ENCODE data around the gene LILRB2. TPM values are rescaled to one million over a fixed set of nuclear protein-coding genes. Genes with fewer than 3 reads are reported as not detected.
"Not testable (repeated sequence)": the region's sequence is repeated elsewhere in the genome, so short reads cannot be mapped to it uniquely, and the experiment has no call there.

The LILRB2 gene
- total RNA-seq, 4 donors from 2014 or later, result 0.93 to 5.0 (median 1.9) TPM

DNA sequence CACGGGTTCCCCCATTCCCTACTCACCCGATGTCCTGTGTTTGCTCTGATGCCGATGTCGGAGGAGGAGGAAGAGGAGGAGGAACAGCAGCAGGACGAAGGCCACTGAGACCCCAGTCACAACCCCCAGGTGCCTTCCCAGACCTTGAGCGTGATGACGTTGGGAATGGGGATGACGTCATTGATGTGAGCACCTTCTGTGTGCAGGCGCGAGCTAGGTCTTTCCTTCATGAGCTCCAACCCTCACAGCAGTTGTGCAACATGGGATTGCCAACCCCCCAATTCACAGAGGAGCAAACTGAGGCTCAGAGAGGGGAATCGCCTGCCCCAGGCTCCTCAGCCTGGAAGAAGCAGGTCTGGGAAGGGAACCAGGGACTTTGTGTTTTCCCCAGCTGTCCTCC lies 28.1 kb downstream of the LILRB2 start:
- no peak overlapping the region for H3K4me3 ChIP-seq

DNA sequence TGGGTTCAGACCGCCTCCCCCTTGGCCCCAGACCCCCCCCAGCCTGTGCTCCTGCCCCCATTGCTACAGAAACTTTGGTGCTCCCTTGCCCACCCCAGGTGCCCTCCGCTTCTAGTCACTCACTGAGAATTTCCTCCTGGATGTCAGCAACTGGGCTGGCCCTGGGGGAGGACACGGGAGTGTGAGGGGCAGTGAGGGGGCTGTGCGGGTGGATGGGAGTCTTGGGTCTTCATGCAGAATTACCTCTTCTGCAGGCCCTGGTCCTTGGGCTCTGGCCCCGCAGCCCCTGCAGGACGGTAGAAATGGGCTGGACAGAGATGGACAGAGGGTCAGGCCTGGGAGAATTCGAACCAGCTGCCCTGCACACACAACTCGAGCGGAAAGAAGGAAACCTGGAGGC lies 28.7 kb downstream of the LILRB2 start:
- Histone ChIP-seq H3K27me3 (peaks cover 84% of the 10 kb centered on the region), H3K9me3 (no peaks in the 10 kb centered on the region), H3K4me1 (no peaks in the 10 kb centered on the region), H3K4me3 (no peak overlapping the region), H3K36me3 (no peaks in the 10 kb centered on the region), H3K27ac (no peak overlapping the region)
- TF ChIP-seq EP300 (IDR thresholded peaks at IDR 0.05), result no peak
- TF ChIP-seq POLR2A (IDR thresholded peaks at IDR 0.05), result no peak
- TF ChIP-seq, protein P1, sequence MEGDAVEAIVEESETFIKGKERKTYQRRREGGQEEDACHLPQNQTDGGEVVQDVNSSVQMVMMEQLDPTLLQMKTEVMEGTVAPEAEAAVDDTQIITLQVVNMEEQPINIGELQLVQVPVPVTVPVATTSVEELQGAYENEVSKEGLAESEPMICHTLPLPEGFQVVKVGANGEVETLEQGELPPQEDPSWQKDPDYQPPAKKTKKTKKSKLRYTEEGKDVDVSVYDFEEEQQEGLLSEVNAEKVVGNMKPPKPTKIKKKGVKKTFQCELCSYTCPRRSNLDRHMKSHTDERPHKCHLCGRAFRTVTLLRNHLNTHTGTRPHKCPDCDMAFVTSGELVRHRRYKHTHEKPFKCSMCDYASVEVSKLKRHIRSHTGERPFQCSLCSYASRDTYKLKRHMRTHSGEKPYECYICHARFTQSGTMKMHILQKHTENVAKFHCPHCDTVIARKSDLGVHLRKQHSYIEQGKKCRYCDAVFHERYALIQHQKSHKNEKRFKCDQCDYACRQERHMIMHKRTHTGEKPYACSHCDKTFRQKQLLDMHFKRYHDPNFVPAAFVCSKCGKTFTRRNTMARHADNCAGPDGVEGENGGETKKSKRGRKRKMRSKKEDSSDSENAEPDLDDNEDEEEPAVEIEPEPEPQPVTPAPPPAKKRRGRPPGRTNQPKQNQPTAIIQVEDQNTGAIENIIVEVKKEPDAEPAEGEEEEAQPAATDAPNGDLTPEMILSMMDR (IDR thresholded peaks at IDR 0.05), result no peak
- TF ChIP-seq POLR2AphosphoS5 (IDR thresholded peaks at IDR 0.05), result no peak
- 93% methylated on average over 4 of the region's 9 CpGs; no CpG with 5 or more reads in 1 of the 2 donors for WGBS, 2 donors (ENCODE audit: low coverage in 1 of 2)
- ATAC-seq, result no peak

More for the DNA sequence above, 28.1 kb downstream of the LILRB2 start:
- ATAC-seq, result no peak
- Histone ChIP-seq H3K27me3 (peaks cover 84% of the 10 kb centered on the region), H3K36me3 (no peaks in the 10 kb centered on the region), H3K27ac (no peak overlapping the region), H3K4me1 (no peaks in the 10 kb centered on the region), H3K9me3 (no peaks in the 10 kb centered on the region)
- TF ChIP-seq POLR2A (IDR thresholded peaks at IDR 0.05), result no peak
- 80 to 89% methylated on average over 3 to 5 of the region's 11 CpGs for WGBS, 2 donors (ENCODE audit: low coverage in 1 of 2)

DNA sequence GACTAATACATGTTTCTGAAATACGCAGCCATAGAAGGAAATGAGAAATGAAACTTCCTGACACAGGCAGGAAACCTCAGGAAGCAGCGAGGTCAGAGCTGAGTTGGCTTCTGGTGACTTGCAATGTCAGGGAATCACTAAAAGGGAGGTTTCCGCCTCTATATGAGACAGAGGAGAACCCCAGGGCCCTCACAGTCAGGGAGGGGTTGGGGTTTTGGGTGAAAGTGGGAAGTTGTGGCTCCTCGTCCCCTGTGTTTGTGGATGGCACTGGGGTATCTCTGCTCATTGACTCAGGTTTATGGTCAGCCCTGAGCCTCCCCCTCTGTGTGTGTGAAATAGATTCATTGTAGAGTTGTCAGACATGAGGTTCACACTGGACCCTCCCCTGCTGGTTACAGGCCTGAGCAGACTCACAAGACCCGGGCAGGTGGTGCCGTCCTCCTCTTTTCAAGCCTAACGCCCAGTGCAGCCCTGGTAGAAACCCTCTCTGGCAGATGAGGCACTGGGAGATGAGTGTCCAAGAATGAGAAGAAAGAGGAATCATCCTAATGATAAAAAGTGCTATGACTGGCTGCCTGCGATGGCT lies 32.8 kb downstream of the LILRB2 start:
- H3K27ac ChIP-seq, result peak overlapping the region in 1 of 4 donors; percentile 47

DNA sequence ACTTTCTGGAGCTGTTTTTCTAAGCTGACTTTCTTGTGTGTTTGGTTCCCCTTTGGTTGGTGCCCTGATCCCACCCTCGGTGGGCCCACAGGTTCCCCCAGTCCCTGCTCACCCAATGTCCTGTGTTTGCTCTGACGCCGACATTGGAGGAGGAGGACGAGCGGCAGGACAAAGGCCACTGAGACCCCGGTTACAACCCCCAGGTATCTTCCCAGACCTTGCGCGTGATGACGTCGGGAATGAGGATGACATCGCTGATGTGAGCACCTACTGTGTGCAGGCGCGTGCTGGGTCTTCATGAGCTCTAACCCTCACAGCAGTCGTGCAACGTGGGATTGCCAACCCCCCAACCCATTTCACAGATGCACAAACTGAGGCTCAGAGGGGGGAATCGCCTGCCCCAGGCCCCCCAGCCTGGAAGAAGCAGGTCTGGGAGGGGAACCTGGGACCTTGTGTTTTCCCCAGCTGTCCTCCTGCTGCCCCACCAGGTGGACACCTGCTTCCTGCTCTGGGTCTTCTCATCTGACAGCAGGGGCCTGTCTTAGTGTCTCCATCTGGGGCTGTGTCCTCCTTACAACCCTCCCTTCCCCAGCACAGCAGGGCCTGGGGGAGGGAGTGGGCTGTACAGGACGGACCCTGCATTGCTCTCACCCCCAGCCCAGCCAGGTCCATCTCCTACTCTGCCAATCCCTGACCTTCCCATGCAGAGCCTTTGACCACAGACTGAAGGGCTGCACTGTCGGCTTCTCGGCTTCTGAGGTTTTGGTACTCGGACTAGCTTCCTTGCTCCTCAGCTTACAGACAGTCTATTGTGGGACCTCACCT lies 33.6 kb downstream of the LILRB2 start:
- no peak overlapping the region for H3K4me3 ChIP-seq
- peak overlapping the region in 2 of 4 donors; percentile 47 for H3K27ac ChIP-seq
- H3K4me1 ChIP-seq, result no peaks in the 10 kb centered on the region
- H3K9me3 ChIP-seq, result no peaks in the 10 kb centered on the region
- no peak for TF ChIP-seq POLR2AphosphoS5 (IDR thresholded peaks at IDR 0.05)
- TF ChIP-seq, protein P1 (IDR thresholded peaks at IDR 0.05), result no peak
- TF ChIP-seq POLR2A (IDR thresholded peaks at IDR 0.05), result no peak
- TF ChIP-seq EP300 (IDR thresholded peaks at IDR 0.05), result no peak
- H3K36me3 ChIP-seq, result no peaks in the 10 kb centered on the region
- H3K27me3 ChIP-seq, result peaks cover 51% of the 10 kb centered on the region
- 20 to 64% methylated on average over 2 to 8 of the region's 20 CpGs for WGBS, 2 donors (ENCODE audit: low coverage in 1 of 2)
- no peak for ATAC-seq

More for the DNA sequence above, 32.8 kb downstream of the LILRB2 start:
- H3K4me3 ChIP-seq, result no peak overlapping the region
- no peaks in the 10 kb centered on the region for H3K4me1 ChIP-seq
- no peaks in the 10 kb centered on the region for H3K36me3 ChIP-seq
- peak; percentile 71 for ATAC-seq
- H3K9me3 ChIP-seq, result no peaks in the 10 kb centered on the region
- 48 to 55% methylated on average over 3 to 4 of the region's 8 CpGs for WGBS, 2 donors (ENCODE audit: low coverage in 1 of 2)
- peaks cover 55% of the 10 kb centered on the region for H3K27me3 ChIP-seq
- TF ChIP-seq POLR2AphosphoS5 (IDR thresholded peaks at IDR 0.05) (peak; percentile 12), POLR2A (IDR thresholded peaks at IDR 0.05) (no peak), EP300 (IDR thresholded peaks at IDR 0.05) (no peak)
- TF ChIP-seq, protein P1 (IDR thresholded peaks at IDR 0.05), result no peak

DNA sequence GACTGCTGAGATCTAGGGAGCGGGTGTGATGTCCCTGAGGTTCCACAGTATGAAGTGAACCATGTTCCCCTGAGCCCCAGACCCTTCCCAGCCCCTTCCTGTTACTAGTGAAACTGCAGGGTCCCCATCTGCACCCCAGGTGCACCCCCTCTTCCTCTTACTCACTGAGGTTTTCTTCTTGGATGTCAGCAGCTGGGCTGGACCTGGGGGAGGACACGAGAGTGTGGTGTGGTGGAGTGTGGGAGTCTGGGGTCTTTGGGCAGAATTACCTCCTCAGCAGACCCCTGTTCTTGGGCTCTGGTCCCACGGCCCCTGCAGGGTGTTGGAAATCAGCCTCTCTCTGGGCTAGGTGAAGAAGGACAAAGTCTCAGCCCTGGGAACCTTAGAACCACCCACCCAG lies 35.0 kb downstream of the LILRB2 start:
- H3K9me3 ChIP-seq, result no peaks in the 10 kb centered on the region
- no peak overlapping the region for H3K27ac ChIP-seq
- H3K4me1 ChIP-seq, result no peaks in the 10 kb centered on the region
- ATAC-seq, result no peak
- H3K36me3 ChIP-seq, result no peaks in the 10 kb centered on the region
- 63 to 64% methylated on average over 1 to 2 of the region's 3 CpGs for WGBS, 2 donors (ENCODE audit: low coverage in 1 of 2)
- H3K27me3 ChIP-seq, result peaks cover 49% of the 10 kb centered on the region
- H3K4me3 ChIP-seq, result no peak overlapping the region
- TF ChIP-seq POLR2A (IDR thresholded peaks at IDR 0.05), result no peak
- TF ChIP-seq EP300 (IDR thresholded peaks at IDR 0.05), result no peak
- TF ChIP-seq POLR2AphosphoS5 (IDR thresholded peaks at IDR 0.05), result no peak
- TF ChIP-seq, protein P1 (IDR thresholded peaks at IDR 0.05), result no peak

DNA sequence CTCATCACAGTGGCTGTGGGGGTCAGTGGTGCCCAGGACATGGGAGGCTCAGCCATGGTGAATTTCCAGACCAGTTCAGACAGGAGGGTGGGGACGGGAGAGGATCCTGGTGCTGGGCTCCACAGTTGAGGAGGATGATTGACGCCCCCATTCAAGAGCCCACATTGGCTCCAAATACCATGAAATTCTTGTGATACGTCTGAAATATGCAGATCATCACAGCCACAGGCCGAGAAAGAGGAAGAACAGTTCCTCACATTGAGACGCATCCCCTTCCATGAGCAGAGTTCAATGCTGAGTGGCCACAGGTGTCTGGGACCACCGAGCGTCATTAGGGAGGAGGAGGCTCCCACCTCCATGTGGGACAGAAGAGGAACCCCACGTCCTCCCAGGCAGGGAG lies 37.1 kb downstream of the LILRB2 start:
- H3K4me3 ChIP-seq, H3K27ac ChIP-seq, H3K4me1 ChIP-seq, ATAC-seq, H3K9me3 ChIP-seq, H3K36me3 ChIP-seq: not testable (repeated sequence)
- no CpG with 5 or more reads among the region's 8 CpGs for WGBS, 2 donors (ENCODE audit: low coverage in 1 of 2)
- peaks cover 46% of the 10 kb centered on the region for H3K27me3 ChIP-seq

DNA sequence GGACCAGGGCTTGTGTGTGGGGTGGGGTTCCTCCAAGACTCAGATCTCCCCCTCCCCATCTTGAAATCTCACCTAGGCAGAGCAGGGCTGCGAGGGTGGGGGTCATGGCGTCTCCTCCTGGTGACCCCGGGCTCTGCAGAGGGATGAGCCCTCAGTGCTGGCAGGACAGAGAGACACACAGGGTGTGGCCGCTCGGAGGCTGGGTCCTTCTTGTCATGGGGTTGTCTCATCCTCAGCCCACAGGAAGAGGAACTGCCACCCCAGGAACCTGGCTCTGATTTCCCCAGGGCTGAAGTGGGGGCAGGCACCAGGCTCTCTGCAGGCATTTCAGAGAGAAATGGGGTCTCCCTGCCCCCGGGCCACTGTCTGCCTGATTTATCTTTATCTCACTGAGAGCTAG lies 38.3 kb downstream of the LILRB2 start, which contains the start of gene LILRA6:
LILRA6 (minus strand) TSS at position 145 of the 400 bp plus-strand sequence.
- not testable (repeated sequence) for H3K27ac ChIP-seq, H3K9me3 ChIP-seq, H3K4me3 ChIP-seq, ATAC-seq, H3K36me3 ChIP-seq, H3K4me1 ChIP-seq
- peaks cover 35% of the 10 kb centered on the region for H3K27me3 ChIP-seq
- no CpG with 5 or more reads among the region's 6 CpGs for WGBS, 2 donors (ENCODE audit: low coverage in 1 of 2)

DNA sequence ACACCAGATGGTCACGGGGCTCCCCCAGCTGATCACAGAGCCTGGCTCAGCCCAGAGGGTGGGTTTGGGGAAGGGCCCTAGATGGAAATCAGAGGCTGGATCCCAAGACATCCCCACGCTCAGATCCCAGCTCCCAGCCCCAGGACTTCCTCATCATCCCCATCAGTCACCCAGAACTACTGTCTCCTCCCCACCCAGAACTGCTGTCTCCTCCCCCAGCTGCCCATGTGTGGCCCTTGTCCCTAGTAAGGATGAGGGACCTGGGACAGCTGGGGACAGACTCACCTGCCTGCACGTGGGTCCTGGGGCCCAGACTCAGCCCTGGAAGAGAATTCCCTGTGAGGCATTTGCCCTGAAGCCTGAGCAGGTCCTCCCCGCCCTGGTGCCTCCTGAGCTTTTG lies 38.7 kb downstream of the LILRB2 start:
- H3K27me3 ChIP-seq, result peaks cover 31% of the 10 kb centered on the region
- not testable (repeated sequence) for H3K36me3 ChIP-seq, H3K27ac ChIP-seq, H3K4me3 ChIP-seq, H3K4me1 ChIP-seq, ATAC-seq, H3K9me3 ChIP-seq
- no CpG with 5 or more reads among the region's 4 CpGs for WGBS, 2 donors (ENCODE audit: low coverage in 1 of 2)

Data from gastroesophageal sphincter (tissue), 4 donors.